ENCODE data around the gene ZNF750.

ZNF750 gene

DNA sequence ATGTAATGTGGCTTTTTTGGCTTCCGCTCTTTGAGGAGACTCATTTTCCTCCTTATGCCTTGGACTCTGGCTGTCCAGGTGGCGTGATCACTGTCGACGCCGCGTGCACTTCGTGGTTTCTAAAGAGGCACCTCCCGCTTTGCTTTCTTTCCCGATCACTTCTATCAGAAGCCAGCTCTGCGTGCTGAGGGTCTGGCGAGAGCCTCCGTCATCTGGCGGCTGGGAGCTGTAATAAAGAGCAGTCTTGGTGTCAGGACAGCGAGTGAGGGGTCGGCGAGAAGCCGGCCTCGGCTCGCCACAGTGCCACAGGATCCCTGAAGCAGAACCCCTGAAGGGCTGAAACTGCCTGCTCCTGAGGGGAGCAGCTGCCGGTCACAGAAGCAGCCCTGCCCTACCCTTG, 7.4 kb downstream of the ZNF750 start:
- Histone ChIP-seq H3K79me2 (ENCODE audit: insufficient read depth, low read length) (no peaks in the 10 kb centered on the region), H3K27me3 (ENCODE audit: low read length) (no peaks in the 10 kb centered on the region), H3F3A (ENCODE audit: insufficient read depth) (0 out of 2 replicates have a peak, but pooled peaks cover 3% of the 10 kb centered on the region), H3K36me3 (ENCODE audit: low read length) (no peaks in the 10 kb centered on the region), H3K27ac (ENCODE audit: low read depth, low read length) (no peak overlapping the region), H3K4me2 (ENCODE audit: low read depth, low read length, poor library complexity, severe bottlenecking) (no peak overlapping the region), H3K4me3 (ENCODE audit: insufficient read depth, low read length, poor library complexity, severe bottlenecking) (no peak overlapping the region), H3K9me2 (replicated peaks; ENCODE audit: insufficient read depth, low read length) (no peaks in the 10 kb centered on the region), H3K9ac (ENCODE audit: low read length) (no peak overlapping the region), H4K20me1 (ENCODE audit: low read depth, low read length) (no peaks in the 10 kb centered on the region), H2AFZ (ENCODE audit: low read depth, low read length, severe bottlenecking) (no peak overlapping the region), H3K9me3 (ENCODE audit: insufficient read depth, low read length) (no peaks in the 10 kb centered on the region)
- TF ChIP-seq, protein P1, sequence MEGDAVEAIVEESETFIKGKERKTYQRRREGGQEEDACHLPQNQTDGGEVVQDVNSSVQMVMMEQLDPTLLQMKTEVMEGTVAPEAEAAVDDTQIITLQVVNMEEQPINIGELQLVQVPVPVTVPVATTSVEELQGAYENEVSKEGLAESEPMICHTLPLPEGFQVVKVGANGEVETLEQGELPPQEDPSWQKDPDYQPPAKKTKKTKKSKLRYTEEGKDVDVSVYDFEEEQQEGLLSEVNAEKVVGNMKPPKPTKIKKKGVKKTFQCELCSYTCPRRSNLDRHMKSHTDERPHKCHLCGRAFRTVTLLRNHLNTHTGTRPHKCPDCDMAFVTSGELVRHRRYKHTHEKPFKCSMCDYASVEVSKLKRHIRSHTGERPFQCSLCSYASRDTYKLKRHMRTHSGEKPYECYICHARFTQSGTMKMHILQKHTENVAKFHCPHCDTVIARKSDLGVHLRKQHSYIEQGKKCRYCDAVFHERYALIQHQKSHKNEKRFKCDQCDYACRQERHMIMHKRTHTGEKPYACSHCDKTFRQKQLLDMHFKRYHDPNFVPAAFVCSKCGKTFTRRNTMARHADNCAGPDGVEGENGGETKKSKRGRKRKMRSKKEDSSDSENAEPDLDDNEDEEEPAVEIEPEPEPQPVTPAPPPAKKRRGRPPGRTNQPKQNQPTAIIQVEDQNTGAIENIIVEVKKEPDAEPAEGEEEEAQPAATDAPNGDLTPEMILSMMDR (IDR thresholded peaks at IDR 0.05; ENCODE audit: insufficient read depth, low read length, poor library complexity, severe bottlenecking), result no peak
- no peak for TF ChIP-seq EZH2phosphoT487 (conservative IDR thresholded peaks at IDR 0.05; ENCODE audit: low read length)

DNA sequence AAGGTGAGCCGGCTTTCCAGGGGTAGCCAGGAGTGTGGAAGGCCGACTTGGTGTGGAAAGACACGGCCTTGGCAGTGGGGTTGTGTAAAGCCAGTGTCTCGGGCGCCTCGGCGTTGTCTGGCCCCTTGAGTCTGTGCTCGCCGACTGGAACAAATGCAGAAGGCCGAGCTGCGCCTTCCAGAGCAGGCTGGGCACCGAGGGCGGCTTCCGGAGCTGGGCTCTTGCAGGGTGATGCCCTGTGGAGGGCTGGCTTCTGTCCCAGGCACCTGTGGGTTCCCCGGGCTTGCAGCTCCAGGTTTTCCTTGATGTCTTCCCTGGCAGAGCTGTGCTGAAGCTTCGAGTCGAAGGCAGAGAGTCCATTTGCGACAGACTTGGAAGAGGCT, 8.0 kb downstream of the ZNF750 start:
- H3K9me2 ChIP-seq (replicated peaks; ENCODE audit: insufficient read depth, low read length), result no peaks in the 10 kb centered on the region
- no peaks in the 10 kb centered on the region for H3K36me3 ChIP-seq (ENCODE audit: low read length)
- H3K4me3 ChIP-seq (ENCODE audit: insufficient read depth, low read length, poor library complexity, severe bottlenecking), result no peak overlapping the region
- H4K20me1 ChIP-seq (ENCODE audit: low read depth, low read length), result no peaks in the 10 kb centered on the region
- no peak overlapping the region for H3K9ac ChIP-seq (ENCODE audit: low read length)
- H3K9me3 ChIP-seq (ENCODE audit: insufficient read depth, low read length), result no peaks in the 10 kb centered on the region
- H3K27me3 ChIP-seq (ENCODE audit: low read length), result no peaks in the 10 kb centered on the region
- H3F3A ChIP-seq (ENCODE audit: insufficient read depth), result 0 out of 2 replicates have a peak, but pooled peaks cover 3% of the 10 kb centered on the region
- no peak overlapping the region for H3K27ac ChIP-seq (ENCODE audit: low read depth, low read length)
- H2AFZ ChIP-seq (ENCODE audit: low read depth, low read length, severe bottlenecking), result no peak overlapping the region
- TF ChIP-seq EZH2phosphoT487 (conservative IDR thresholded peaks at IDR 0.05; ENCODE audit: low read length), result no peak
- TF ChIP-seq, protein P1 (IDR thresholded peaks at IDR 0.05; ENCODE audit: insufficient read depth, low read length, poor library complexity, severe bottlenecking), result no peak
- H3K79me2 ChIP-seq (ENCODE audit: insufficient read depth, low read length), result no peaks in the 10 kb centered on the region
- H3K4me2 ChIP-seq (ENCODE audit: low read depth, low read length, poor library complexity, severe bottlenecking), result no peak overlapping the region

DNA sequence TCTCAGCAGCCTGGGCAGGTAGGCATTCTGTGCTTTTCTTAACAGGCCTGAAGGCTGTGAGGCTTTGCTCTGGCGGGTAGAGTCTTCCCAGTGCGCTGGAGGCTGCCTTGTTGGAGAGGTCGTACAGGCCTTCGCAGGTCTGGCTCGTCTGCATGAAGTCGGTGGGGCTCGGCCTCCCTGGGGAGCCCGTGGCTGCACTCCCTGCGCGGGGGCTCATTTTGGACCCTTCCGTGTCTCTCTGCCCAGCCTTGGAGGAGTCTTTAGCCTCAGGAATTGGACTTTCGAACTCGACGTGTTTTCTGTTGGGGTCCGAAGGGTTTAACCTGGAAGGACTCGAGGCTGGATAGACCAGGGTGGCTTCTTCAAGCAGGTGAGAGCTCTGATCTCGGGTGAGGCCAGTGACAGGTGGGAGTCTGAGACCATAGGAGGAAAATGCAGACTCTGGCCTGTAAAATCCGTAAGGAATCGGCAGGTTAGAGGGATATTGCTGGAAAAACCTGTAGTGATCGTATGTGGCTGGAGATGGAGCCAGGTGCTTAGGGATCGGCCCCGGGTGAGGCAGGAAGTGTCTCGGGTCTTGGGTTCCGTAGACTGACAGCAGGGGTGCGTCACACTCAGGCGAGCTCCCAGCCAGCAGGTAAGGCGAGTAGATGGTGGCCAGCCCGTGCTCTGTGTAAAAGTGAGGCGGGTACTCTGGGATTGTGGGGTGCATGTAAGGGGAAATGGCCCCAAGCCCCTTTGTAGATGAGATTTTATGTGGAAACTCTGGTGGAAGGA, 8.6 kb downstream of the ZNF750 start:
- no peaks in the 10 kb centered on the region for H3K9me3 ChIP-seq (ENCODE audit: insufficient read depth, low read length)
- no peak overlapping the region for H3K4me2 ChIP-seq (ENCODE audit: low read depth, low read length, poor library complexity, severe bottlenecking)
- H3K4me3 ChIP-seq (ENCODE audit: insufficient read depth, low read length, poor library complexity, severe bottlenecking), result no peak overlapping the region
- H3K27me3 ChIP-seq (ENCODE audit: low read length), result no peaks in the 10 kb centered on the region
- no peak overlapping the region for H3K9ac ChIP-seq (ENCODE audit: low read length)
- H3K36me3 ChIP-seq (ENCODE audit: low read length), result no peaks in the 10 kb centered on the region
- H3K27ac ChIP-seq (ENCODE audit: low read depth, low read length), result no peak overlapping the region
- TF ChIP-seq, protein P1 (IDR thresholded peaks at IDR 0.05; ENCODE audit: insufficient read depth, low read length, poor library complexity, severe bottlenecking), result no peak
- TF ChIP-seq EZH2phosphoT487 (conservative IDR thresholded peaks at IDR 0.05; ENCODE audit: low read length), result no peak
- H3K9me2 ChIP-seq (replicated peaks; ENCODE audit: insufficient read depth, low read length), result no peaks in the 10 kb centered on the region
- H3F3A ChIP-seq (ENCODE audit: insufficient read depth), result 0 out of 2 replicates have a peak, but pooled peaks cover 3% of the 10 kb centered on the region
- no peaks in the 10 kb centered on the region for H3K79me2 ChIP-seq (ENCODE audit: insufficient read depth, low read length)
- no peak overlapping the region for H2AFZ ChIP-seq (ENCODE audit: low read depth, low read length, severe bottlenecking)
- no peaks in the 10 kb centered on the region for H4K20me1 ChIP-seq (ENCODE audit: low read depth, low read length)

All from SU-DHL-6 (cell line).